Left colon (tissue), 2 donors: ENCODE measurements around the gene NR4A1. TPM values are rescaled to one million over a fixed set of nuclear protein-coding genes. Genes with fewer than 3 reads are reported as not detected.

Source experiments
- ATAC-seq: fragments of 200-7000 bp; cut with Tn5 transposase; one replicate; pipeline ENCODE4 v1.9.1; 2020; ENCODE audit warnings: mild to moderate bottlenecking, moderate library complexity
- DNase-seq, 2 donors: peaks; one replicate each; pipeline ENCODE4 v3.0.0-alpha.2; 2020
- intact Hi-C, 2 donors: fragments of 100-400 bp; cut with DNase I in 1 of 2; cut with micrococcal nuclease in 1 of 2; formaldehyde crosslinking; loops; one replicate each; pipeline versions ENCODE4 v1.11.2 to v1.14.0; 2022; cut with DNase I, micrococcal nuclease
- total RNA-seq, 2 donors: library from RNA; stranded (reverse); fragmentation: NEBNext Ultra II Directional; extraction: Animal tissue kit (Norgen Biotek cat#: 25700); gene quantifications; one replicate each; pipeline ENCODE4 v1.2.1, GENCODE V29; 2021
- donor health status: DM: no; HTN: no; CAD: no.
- donor health status: DM: yes; HTN: yes; CAD: no.

The NR4A1 gene
- total RNA-seq, 2 donors from 2014 or later: 37.7 to 182 TPM

DNA sequence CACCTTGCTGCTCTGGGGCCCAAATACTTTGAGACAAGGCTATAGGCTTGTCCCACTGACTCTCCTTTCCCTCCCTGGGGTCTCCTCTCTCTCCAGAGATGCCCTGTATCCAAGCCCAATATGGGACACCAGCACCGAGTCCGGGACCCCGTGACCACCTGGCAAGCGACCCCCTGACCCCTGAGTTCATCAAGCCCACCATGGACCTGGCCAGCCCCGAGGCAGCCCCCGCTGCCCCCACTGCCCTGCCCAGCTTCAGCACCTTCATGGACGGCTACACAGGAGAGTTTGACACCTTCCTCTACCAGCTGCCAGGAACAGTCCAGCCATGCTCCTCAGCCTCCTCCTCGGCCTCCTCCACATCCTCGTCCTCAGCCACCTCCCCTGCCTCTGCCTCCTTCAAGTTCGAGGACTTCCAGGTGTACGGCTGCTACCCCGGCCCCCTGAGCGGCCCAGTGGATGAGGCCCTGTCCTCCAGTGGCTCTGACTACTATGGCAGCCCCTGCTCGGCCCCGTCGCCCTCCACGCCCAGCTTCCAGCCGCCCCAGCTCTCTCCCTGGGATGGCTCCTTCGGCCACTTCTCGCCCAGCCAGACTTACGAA is 3.1 kb downstream of the NR4A1 start:
- ATAC-seq (no peak), DNase-seq (peak in 1 of 2 donors; percentile 30)
- intact Hi-C loops: no loop called here

DNA sequence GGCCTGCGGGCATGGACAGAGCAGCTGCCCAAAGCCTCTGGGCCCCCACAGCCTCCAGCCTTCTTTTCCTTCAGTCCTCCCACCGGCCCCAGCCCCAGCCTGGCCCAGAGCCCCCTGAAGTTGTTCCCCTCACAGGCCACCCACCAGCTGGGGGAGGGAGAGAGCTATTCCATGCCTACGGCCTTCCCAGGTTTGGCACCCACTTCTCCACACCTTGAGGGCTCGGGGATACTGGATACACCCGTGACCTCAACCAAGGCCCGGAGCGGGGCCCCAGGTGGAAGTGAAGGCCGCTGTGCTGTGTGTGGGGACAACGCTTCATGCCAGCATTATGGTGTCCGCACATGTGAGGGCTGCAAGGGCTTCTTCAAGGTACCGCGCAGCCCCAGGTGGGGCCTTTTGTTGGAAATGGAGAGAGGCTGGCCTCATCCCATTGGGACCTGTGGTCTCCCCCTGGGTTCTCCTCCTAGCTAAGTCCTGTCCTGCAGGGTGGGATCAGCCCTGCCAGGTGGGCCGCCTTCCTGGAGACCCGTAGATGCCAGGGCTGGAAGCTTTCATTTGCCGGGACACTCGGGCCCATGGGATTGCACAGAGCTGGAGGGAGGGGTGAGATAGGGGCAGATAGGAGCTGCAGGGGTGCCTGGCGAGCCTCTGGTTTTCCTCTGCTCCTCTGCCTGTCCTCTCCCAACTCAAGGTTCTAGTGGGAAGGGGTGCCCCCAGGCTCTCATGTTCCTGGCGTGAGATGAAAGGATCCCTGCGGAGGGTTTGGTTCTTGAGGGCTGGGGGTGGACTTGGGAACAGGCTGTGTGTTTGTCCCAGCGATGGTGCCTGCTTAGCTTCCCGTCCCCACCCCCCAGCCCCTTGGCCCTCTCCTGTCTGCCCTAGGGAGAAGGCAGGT is 3.8 kb downstream of the NR4A1 start:
- ATAC-seq (no peak), DNase-seq (no peak)
- intact Hi-C loops: no loop called here

GRCh38 chr12:52055731-52056711 is 4.8 kb downstream of the NR4A1 start:
- no peak for ATAC-seq
- intact Hi-C loops: no loop called here
- no peak for DNase-seq

DNA sequence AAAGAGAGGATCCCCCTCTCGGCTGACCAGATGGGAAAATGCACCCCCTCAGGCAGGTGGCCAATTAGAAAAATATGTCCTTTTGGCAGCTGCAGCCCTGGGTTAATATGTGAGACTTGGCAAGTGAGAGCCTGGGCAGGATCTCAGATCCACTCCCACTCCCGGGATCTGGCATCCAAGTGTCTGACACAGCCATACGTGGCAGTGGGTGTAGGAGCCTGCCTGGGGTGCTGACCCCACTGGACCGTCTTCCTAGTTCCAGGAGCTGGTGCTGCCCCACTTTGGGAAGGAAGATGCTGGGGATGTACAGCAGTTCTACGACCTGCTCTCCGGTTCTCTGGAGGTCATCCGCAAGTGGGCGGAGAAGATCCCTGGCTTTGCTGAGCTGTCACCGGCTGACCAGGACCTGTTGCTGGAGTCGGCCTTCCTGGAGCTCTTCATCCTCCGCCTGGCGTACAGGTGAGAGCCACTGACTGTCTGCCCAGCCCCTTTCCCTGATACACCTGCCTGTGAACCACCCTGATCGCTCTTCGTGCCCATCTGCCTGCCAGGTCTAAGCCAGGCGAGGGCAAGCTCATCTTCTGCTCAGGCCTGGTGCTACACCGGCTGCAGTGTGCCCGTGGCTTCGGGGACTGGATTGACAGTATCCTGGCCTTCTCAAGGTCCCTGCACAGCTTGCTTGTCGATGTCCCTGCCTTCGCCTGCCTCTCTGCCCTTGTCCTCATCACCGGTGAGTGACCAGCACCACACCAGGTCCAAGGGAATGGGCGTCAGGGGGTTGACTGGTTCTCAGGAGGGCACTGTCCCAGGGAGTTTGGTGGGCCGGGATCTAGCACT is 5.8 kb downstream of the NR4A1 start:
- ATAC-seq: no peak
- DNase-seq: no peak
- intact Hi-C loops: no loop called here

DNA sequence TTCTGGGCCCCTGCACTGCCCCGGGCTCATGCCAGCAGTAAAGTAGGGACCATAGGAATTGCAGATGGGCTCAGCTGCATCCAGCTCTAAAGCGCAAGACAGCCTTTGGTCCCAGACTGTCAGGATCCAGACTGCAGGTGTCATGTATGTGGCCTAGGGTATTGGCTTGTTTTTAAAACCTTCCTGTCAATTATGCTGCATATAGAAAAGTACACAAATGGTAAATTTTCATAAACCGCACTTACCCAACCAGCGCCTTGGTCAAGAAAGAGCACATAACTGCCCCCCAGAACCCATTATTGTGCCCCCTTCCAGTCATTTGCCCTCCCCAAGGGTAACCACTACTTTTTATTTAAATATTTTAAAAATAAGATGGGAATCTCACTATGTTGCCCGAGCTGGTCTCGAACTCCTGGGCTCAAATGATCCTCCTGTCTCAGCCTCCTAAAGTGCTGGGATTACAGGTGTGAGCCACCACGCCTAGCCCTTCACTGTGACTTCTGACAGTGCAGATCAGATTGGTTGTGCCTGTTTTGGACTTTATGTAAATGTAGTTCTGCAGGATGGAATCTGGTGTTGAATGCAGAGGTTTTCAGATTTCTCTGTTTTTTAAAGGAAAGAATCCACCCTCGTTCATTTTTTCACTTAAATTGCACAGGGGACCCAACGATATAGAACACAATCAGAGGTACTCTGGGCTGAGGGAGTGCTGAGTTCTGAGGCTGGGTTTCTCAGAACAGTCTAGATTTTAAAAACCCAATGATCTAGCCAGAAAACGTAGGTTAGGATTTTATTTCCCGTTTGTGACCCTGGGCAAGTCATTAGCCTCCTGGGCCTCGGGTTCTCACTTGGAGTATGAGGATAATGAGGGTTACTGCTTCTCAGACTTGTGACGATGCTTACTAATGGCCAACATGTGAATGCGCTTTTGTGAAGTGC is 6.7 kb downstream of the NR4A1 start:
- ATAC-seq (no peak), DNase-seq (no peak)
- intact Hi-C loops: no loop called here

DNA sequence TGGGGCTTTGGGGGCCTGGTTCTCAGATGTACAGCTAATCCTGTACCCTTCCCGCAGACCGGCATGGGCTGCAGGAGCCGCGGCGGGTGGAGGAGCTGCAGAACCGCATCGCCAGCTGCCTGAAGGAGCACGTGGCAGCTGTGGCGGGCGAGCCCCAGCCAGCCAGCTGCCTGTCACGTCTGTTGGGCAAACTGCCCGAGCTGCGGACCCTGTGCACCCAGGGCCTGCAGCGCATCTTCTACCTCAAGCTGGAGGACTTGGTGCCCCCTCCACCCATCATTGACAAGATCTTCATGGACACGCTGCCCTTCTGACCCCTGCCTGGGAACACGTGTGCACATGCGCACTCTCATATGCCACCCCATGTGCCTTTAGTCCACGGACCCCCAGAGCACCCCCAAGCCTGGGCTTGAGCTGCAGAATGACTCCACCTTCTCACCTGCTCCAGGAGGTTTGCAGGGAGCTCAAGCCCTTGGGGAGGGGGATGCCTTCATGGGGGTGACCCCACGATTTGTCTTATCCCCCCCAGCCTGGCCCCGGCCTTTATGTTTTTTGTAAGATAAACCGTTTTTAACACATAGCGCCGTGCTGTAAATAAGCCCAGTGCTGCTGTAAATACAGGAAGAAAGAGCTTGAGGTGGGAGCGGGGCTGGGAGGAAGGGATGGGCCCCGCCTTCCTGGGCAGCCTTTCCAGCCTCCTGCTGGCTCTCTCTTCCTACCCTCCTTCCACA is 7.6 kb downstream of the NR4A1 start:
- no peak for ATAC-seq
- intact Hi-C loops: no loop called here
- DNase-seq: no peak

DNA sequence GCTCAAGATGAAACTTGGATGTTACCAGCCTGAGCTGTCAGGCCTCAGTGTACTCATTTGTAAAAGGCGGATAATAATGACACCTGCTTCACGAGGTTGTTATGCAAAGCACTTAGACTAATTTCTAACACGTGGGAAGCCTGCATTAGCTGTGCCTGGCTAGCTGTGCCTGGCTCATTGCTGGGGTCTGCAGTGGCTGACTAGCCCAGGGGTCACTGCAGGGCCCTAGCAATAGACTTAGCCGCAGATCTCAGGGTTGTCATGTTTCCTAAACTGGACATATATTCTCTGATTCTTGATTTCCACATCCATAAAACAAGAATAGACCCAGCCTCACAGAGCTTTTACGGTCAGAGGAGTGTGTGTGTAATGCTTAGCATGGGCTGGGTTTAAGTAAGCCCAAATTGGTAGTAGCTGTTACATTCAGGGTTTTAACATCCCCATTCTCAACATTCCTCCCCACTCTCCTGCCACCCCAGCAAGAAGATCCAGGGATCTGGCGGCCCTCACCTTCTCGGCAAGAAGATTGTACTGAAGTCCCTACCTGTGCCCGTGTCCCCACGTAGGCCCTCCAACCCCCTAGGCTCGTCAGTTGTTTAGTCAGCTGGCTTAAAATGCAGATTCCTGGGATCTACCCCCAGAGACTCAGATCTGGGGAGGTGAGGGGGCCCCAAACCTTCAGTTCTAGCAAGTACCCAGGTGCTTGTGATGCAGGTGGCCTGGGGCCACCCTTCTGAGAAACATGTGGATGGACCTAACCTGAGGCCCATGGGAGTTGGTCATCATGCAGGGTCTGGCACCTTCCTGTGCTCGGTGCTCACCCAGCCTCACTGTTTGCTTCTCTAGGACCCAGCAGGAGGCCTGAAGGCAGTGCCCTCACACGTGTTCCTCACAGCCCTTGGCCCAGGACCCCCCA is 8.6 kb downstream of the NR4A1 start:
- no peak for ATAC-seq
- DNase-seq: no peak
- intact Hi-C loops: no loop called here

- DNase-seq (no peak), ATAC-seq (no peak)
- intact Hi-C loops: no loop called here
Observed at GRCh38 chr12:52060498-52061177, 9.4 kb downstream of the NR4A1 start.

DNA sequence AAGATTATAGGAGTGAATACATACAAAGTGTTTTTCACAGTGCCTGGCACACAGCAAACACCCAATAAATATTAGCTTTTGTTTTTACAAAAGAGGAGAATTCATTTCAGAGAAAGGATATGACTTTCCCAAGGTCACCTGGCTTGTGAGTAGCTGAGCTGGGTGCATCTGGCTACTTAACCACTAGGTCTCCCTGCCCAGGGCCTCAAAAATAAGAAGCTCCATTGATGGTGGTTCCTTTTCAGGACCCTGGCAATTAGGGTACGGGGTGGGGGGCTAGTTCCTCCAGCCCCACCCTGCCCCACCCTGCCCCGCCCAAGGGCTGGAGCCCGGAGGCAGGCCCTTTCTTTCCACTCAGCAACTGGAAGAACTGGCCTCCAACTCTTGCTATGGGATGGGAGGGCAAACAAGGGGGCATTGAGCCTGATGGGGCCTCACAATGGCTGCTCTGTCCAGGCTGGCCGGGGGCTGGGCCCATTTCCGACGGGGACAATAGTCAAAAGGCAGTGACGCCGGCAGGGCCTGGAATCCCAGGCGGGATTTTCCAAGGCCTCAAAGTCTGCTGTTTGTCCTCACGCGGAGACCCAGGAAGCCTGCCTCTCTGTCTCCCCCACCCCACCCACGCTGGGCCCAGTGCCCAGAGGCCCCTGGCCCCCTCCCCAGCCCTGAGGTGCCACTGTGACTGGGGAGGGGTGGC is 10.4 kb downstream of the NR4A1 start:
- intact Hi-C loops: no loop called here
- DNase-seq: no peak
- peak; percentile 37 for ATAC-seq

DNA sequence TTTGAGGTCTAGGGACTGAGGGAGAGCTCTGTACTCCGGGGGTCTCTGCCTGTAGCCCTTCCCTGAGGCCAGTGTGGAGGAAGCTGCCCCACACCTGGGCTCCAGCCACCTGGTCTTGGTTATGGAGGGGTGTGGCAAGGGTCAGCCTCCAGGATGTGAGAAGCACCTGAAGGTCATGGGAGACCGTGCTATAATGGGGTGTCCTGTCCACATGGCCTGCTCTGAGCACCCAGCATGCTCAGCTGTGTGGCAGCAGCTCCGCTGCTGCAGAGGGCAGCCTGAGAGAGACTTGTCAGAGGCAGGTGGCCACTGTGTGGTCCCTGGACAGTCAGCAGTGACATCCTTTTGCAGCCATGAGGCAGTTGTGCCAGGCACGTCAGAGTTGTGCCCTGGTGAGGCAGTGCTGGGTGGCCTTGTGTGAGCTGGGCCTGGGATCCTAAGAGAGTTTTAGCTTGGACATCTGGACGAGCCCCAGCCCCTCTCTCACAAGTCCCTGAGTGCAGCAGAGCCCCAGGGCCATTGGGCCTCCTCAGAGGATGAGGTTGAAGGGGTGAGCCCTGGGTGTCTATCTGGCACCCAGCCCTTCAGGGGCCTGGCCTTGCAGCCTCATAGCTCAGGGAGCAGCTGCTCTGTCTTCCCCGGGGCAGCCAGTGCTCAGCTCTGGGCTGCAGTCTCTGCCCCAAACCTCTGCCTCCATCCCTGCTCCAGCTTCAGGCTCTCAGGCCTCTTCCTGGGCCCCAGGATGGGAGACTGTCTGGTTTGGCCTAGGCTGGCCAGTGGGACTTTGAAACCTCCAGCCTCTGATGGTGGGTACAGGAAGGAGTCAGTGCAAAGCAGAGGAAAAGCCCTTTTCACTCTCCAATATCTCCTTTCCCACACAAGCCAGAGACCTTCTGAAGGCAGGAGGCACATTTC is 11.2 kb downstream of the NR4A1 start:
- DNase-seq: no peak
- no peak for ATAC-seq

DNA sequence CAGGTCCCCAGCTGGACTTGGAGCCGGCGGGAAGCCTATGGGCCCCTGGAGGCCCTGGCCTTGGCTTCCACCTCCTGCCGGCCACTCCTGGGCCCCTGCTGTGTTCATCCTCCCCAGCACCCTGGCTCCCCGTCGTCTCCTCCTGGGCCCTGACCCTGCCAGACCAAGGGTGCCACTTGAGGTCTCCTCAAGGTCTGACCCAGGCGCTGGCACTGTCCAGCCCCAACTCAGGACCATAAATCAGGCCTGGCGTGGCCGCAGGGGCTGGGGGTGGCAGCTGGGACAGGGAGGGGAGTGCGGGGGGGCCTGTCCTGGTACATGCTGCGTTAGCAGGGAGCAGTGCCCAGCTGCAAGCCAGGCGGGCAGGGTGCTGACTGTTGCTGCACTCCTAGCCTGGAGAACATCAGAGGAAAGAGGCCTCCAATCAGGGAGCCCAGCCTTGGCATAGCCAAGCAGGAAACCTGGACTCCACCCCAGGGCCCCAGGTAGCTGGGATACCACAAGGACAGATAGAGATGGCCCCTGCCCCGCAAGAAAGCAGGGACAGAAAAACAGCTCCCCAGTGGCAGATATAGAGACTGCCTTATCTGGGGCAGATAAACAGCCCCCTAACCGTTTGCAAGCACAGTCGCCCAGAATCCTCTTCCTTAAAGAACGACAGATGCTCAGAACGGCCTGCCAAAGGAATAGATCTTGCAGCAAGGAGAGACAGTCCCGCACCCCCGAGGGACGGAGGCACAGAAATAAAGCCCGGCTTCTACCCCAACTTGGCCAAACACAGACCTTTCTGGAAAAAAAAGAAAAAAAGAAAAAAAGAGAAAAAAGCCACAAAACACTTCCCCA is 12.1 kb downstream of the NR4A1 start:
- no peak for ATAC-seq
- DNase-seq: no peak
- intact Hi-C loops: no loop called here

More for the DNA sequence above, 11.2 kb downstream of the NR4A1 start:
- intact Hi-C loops: no loop called here

DNA sequence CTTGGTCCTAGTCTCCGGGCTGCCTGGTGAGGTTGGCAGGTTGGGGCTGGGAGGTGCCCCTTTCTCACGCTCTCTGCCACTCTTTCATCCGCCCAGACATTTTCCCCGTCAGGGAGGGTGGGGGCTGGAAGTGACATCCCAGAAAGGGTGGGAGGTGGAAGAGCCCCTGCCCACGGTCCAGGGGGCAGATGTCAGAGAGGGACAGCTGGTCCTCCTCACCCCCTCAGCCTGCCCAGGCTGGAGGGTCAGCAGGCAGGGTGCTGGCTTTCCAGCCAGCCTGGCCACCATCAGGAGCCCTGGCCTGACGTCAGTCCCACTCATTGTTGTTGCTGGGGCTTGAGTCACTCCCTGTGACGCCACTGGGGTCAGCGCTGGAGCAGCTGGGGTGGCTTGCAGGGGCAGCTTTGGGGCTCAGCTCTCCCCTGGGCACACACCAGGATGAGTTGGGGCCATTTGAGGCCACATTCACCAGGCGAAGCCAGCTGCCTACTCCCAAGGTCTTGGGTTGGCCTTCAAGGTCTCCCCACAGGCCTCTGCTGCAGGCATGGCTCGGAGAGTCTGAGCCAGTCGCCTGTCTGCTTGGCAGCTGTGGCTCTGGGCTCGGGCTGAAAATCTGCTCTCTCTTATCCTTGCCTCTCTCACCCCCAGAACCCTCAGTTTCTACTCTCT is 12.9 kb downstream of the NR4A1 start:
- DNase-seq: peak in 1 of 2 donors; percentile 28
- ATAC-seq: no peak
- intact Hi-C loops: no loop called here
